GM19395 (cell line): Measurements from ENCODE around the gene ATP6V0E1.
"Not testable (repeated sequence)": the region's sequence is repeated elsewhere in the genome, so short reads cannot be mapped to it uniquely, and the experiment has no call there.

Source experiments
- ATAC-seq: cut with Tn5 transposase; IDR thresholded peaks from one replicate; pipeline ENCODE4 v1.9.1; 2021; ENCODE audit warnings: mild to moderate bottlenecking, moderate library complexity; ENCODE audit not compliant: unreplicated experiment

The ATP6V0E1 gene

DNA sequence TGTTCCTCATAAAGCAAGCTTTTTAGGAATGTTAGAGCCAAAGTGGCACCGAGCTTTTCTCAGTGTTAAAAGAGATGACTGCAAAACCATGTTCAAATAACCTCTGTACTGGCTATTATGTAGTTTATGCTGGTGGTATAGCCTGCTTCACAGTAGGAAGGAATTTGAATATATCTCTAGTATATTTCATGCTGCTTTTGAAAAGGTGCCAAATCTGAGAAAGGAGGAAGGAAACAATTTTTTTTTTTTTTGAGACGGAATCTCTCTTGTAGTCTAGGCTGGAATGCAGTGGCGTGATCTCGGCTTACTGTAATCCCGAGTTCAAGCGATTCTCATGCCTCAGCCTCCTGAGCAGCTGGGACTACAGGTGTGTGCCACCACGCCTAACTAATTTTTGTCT is 86.1 kb downstream of the ATP6V0E1 start:
- no peak for ATAC-seq

GRCh38 chr5:173075137-173075843 is 91.7 kb downstream of the ATP6V0E1 start:
- no peak for ATAC-seq

GRCh38 chr5:173075970-173076369 is 92.4 kb downstream of the ATP6V0E1 start:
- ATAC-seq: no peak

DNA sequence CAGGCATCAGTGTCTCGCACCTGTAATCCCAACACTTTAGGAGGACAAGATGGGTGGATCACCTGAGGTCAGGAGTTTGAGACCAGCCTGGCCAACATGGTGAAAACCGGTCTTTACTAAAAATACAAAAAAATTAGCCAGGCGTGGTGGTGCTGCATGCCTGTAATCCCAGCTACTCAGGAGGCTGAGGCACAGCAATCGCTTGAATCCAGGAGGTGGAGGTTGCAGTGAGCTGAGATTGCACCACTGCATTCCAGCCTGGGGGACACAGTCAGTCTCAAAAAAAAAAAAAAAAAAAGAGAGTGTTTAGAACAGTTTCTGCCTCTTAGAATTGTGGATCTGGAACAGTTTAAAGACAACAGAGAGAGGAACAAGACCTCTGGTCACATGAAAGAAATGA is 92.9 kb downstream of the ATP6V0E1 start:
- not testable (repeated sequence) for ATAC-seq

DNA sequence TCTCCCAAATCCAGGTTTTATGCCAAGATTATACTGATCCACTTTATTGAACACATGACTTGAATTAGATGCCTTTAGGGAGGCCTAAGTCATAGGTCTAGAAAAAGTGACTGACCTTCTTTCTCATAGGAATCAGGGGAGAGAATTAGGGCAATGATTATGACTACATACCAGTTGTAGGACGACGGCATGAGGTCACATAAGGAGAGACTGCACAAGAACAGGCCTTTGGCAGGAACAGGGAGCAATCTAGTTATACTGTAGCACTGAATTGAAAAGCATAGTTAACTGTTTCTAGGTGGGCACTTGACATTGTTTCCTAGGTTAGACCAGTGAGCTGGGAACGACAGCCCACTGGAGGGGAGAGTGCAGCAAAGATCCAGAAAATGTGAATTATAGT is 95.3 kb downstream of the ATP6V0E1 start:
- ATAC-seq: no peak
